SJCRH30 (cell line): ENCODE data around the gene RBFOX1. TPM values are rescaled to one million over a fixed set of nuclear protein-coding genes. Genes with fewer than 3 reads are reported as not detected.

ENCODE experiments used
- DNase-seq, 2 experiments: peaks; one replicate each; pipeline ENCODE4 v3.0.0-alpha.2; 2015 to 2020
- H3K27ac ChIP-seq: fragments of 250-450 bp; sonication (Bioruptor Pico); 2 replicates; pipeline ENCODE4 v1.5.1; 2020; ENCODE audit warnings: mild to moderate bottlenecking, moderate library complexity
- H3K27me3 ChIP-seq: fragments of 250-450 bp; sonication (Bioruptor Pico); 2 replicates; pipeline ENCODE4 v1.5.1; 2020; ENCODE audit warnings: mild to moderate bottlenecking, moderate library complexity
- H3K36me3 ChIP-seq: fragments of 250-450 bp; sonication (Bioruptor Pico); 2 replicates; pipeline ENCODE4 v1.5.1; 2020; ENCODE audit warnings: mild to moderate bottlenecking, moderate library complexity
- H3K4me1 ChIP-seq: fragments of 250-450 bp; sonication (Bioruptor Pico); 2 replicates; pipeline ENCODE4 v1.5.1; 2020; ENCODE audit warnings: mild to moderate bottlenecking, moderate library complexity
- H3K4me3 ChIP-seq: fragments of 250-450 bp; sonication (Bioruptor Pico); 2 replicates; pipeline ENCODE4 v1.5.1; 2020; ENCODE audit warnings: mild to moderate bottlenecking, moderate library complexity
- H3K9me3 ChIP-seq: fragments of 250-450 bp; sonication (Bioruptor Pico); replicated peaks from 2 replicates; pipeline ENCODE4 v1.5.1; 2020; ENCODE audit warnings: mild to moderate bottlenecking, moderate library complexity
- total RNA-seq: library from RNA; depleted of rRNA; stranded (reverse); fragments of >200 nt; shearing (Covaris generic); gene quantifications from 2 replicates; pipeline ENCODE4 v1.2.3, GENCODE V29; 2014

The RBFOX1 gene
- total RNA-seq, 1 experiment from 2014 or later: 11.6 TPM

DNA sequence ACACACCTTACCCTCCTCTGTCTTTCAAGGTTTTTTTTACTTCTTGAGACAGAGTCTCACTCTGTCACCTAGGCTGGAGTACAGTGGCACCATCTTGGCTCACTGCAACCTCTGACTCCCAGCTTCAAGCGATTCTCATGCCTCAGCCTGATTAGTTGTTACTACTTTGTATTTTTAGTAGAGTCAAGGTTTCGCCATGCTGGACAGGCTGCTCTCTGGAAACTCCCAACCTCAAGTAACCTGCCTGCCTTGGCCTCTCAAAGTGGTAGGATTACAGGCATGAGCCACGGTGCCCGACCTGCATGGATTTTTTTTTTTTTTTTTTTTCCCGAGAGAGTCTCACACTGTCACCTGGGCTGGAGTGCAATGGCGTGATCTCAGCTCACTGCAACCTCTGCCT lies 273.2 kb downstream of the RBFOX1 start:
- Histone ChIP-seq H3K9me3 (no peaks in the 10 kb centered on the region), H3K36me3 (no peaks in the 10 kb centered on the region), H3K27me3 (no peaks in the 10 kb centered on the region), H3K4me3 (no peak overlapping the region), H3K4me1 (peaks cover 3% of the 10 kb centered on the region; the same call in 1 of the 2 replicates), H3K27ac (no peak overlapping the region)
- DNase-seq: no peak

- no peaks in the 10 kb centered on the region for H3K9me3 ChIP-seq
- no peak for DNase-seq
- H3K4me1 ChIP-seq: no peaks in the 10 kb centered on the region
- no peak overlapping the region for H3K27ac ChIP-seq
- H3K4me3 ChIP-seq: no peak overlapping the region
- H3K36me3 ChIP-seq: no peaks in the 10 kb centered on the region; the same call in 1 of the 2 replicates
- H3K27me3 ChIP-seq: no peaks in the 10 kb centered on the region
Observed at GRCh38 chr16:7612671-7613070, 280.0 kb downstream of the RBFOX1 start.

GRCh38 chr16:7613518-7613917 lies 280.9 kb downstream of the RBFOX1 start:
- Histone ChIP-seq H3K36me3 (no peaks in the 10 kb centered on the region; the same call in 1 of the 2 replicates), H3K9me3 (no peaks in the 10 kb centered on the region), H3K4me3 (no peak overlapping the region), H3K27ac (no peak overlapping the region), H3K27me3 (no peaks in the 10 kb centered on the region), H3K4me1 (no peaks in the 10 kb centered on the region)
- no peak for DNase-seq

DNA sequence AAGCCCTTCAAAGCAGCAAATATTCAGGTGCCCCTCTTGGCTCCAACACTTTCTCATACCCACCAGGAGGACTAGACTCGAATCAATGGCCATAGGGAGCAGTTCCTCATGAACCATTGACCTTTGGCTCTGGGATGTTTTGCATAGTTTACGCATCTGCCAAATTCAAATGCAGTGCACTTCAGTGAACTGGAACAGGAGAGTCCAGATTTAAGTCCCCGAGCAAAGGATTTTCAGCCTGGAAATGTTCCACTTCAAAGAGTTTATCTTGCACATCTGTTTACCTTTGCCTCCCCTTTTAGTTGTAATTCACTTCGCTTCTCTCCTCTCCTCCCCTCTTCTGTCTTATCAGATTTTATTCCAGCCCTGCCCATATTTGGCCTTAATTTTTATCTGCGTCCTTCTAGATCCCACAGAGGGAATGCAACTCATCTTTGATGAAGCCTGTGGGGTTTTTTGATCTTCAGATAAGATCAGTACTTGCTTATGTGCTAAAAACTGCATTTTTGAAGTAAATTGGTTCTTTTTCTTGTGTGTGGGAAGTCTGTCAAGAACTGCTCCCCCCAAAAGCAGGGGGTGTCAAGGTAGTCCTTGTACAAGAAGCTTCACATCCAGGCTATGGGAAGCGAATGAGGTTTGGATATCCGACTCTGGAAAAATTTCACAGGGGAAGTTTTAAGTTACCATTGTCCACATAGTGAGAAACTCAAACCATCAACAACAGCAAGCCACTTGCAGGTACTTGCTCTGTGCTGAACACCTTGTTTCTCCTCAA lies 281.6 kb downstream of the RBFOX1 start:
- Histone ChIP-seq H3K27ac (no peak overlapping the region), H3K4me1 (no peaks in the 10 kb centered on the region), H3K36me3 (no peaks in the 10 kb centered on the region; the same call in 1 of the 2 replicates), H3K4me3 (no peak overlapping the region), H3K9me3 (no peaks in the 10 kb centered on the region), H3K27me3 (no peaks in the 10 kb centered on the region)
- DNase-seq: no peak

DNA sequence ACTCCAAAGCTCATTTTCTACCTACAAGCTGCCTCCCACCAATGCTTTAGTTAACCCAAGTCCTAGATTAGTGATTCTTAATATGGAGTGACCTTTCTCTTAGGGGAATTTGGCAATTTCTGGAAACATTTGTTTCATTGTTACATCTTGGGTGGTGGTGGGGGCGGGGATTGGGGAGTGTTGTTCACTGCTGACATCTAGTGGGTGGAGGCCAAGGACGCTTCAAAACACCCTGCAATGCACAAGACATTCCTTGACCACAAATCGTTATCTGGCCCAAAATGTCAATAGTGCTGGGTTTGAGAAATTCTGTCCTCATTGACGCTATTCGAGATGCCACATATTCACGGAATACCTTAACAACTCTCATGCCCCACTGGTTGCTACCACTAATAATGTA lies 282.9 kb downstream of the RBFOX1 start:
- DNase-seq: peak in 1 of 2 experiments; percentile 13
- Histone ChIP-seq H3K9me3 (no peaks in the 10 kb centered on the region), H3K27me3 (no peaks in the 10 kb centered on the region), H3K4me1 (no peaks in the 10 kb centered on the region), H3K36me3 (no peaks in the 10 kb centered on the region; the same call in 1 of the 2 replicates), H3K27ac (no peak overlapping the region), H3K4me3 (no peak overlapping the region)

DNA sequence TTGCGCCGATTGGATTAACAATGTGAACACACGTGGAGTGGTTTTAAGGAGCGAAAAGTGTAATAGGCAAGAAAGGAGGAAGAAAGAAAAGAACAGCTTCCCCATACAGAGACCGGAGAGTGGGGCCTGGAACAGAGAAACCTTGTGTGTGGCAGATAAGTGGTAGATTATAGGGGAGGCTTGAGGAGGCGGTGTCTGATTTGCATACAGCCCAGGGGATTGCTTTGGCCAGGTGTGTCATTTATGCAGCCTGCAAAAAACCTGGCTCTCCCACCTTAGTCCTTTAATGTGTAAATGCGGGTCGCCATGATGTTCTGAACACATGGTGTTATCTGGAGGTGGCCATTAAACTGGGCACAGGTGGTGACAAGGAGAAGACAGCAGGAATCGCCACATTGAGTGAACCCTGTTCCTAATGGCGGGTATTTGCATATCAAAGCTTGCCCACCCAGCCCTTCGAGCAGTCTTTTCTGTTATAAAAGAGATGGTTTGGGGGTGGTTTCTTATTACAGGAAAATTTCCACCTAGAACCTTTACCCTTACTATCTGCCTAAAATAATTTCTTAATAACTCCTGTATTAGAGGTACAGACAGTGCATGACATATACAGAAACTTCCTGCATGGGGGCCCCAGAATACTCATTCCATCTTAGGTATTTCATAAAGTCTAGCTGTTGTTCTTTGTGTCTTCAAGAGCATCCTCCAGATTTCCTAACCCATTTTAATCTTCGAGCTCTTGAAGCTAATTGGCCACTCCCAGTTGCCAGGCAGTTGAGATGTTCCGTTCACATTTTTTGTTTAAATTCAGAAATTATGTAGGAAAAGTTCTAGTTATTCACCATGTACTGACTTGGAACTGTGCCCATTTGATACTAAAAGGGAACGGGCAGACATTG lies 292.5 kb downstream of the RBFOX1 start:
- no peak overlapping the region for H3K4me3 ChIP-seq
- DNase-seq: no peak
- no peak overlapping the region for H3K27ac ChIP-seq
- no peaks in the 10 kb centered on the region for H3K27me3 ChIP-seq
- H3K9me3 ChIP-seq: no peaks in the 10 kb centered on the region
- no peaks in the 10 kb centered on the region for H3K36me3 ChIP-seq
- H3K4me1 ChIP-seq: no peaks in the 10 kb centered on the region

DNA sequence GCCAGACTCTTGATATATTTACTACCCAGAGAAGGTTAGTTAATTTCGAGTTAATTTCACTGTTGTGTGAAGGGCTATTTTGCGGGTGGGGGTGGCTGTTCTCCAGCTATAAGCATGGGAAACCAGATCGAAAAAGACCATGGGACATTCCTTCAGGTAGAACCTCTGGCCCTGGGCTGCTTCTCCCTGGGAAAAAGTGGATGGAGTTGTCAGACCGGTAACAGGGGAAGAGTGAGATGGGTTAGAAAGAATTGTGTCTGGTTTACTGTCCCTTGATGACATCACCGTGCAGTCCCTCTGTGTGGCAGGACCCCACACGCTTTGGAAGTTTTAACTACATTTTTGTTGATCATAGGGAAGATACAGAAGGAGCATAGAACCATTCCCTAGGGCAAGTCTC lies 296.3 kb downstream of the RBFOX1 start:
- no peaks in the 10 kb centered on the region for H3K27me3 ChIP-seq
- H3K27ac ChIP-seq: no peak overlapping the region
- no peaks in the 10 kb centered on the region for H3K4me1 ChIP-seq
- DNase-seq: no peak
- no peak overlapping the region for H3K4me3 ChIP-seq
- H3K9me3 ChIP-seq: no peaks in the 10 kb centered on the region
- no peaks in the 10 kb centered on the region for H3K36me3 ChIP-seq

DNA sequence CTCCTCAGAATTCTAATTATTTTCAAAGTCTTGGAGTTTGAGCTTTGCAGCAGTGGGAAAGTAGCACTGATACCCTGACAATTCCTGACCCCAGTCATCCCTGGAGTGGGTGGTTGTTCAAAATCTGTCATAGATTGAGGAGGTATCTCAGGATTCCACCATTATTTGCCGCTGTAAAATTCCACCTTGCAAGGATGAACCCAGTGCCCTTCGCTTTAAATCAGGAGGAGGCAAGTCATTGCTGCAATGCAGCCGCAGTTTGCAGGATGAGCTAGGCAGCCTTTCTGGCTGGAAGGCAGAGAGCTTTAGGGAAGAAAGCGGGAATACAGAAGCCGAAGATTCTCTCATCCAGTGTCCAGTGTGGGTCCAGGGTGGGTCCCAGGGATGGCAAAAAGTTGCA lies 296.9 kb downstream of the RBFOX1 start:
- Histone ChIP-seq H3K36me3 (no peaks in the 10 kb centered on the region), H3K4me1 (no peaks in the 10 kb centered on the region), H3K4me3 (no peak overlapping the region), H3K27me3 (no peaks in the 10 kb centered on the region), H3K27ac (no peak overlapping the region), H3K9me3 (no peaks in the 10 kb centered on the region)
- no peak for DNase-seq

- Histone ChIP-seq H3K27ac (no peak overlapping the region), H3K9me3 (no peaks in the 10 kb centered on the region), H3K4me1 (no peaks in the 10 kb centered on the region), H3K4me3 (no peak overlapping the region), H3K36me3 (no peaks in the 10 kb centered on the region), H3K27me3 (no peaks in the 10 kb centered on the region)
- DNase-seq: no peak
Observed at GRCh38 chr16:7637446-7637845, 304.8 kb downstream of the RBFOX1 start.

DNA sequence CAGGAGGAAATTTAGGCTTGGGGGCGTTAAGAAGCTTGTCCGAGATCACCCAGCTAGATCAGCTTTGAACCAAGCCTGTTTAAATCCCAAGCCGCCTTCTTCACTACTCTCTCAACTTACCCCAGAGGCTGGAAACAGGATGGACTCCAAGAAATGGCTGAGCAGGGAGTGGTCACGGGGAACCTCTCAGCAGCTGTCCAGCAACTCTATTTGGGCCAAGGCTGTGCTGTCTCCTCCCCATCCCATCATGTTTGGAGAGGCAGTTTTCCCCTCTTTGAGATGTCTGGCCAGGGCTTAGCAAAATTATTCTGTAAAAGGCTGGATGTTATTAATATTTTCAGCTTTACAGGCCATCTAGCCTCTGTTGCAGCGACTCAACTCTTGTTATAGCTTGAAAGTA lies 305.7 kb downstream of the RBFOX1 start:
- Histone ChIP-seq H3K36me3 (no peaks in the 10 kb centered on the region), H3K9me3 (no peaks in the 10 kb centered on the region), H3K27ac (no peak overlapping the region), H3K4me1 (no peaks in the 10 kb centered on the region), H3K4me3 (no peak overlapping the region), H3K27me3 (no peaks in the 10 kb centered on the region)
- no peak for DNase-seq

- Histone ChIP-seq H3K27ac (no peak overlapping the region), H3K9me3 (no peaks in the 10 kb centered on the region), H3K27me3 (no peaks in the 10 kb centered on the region), H3K4me1 (no peaks in the 10 kb centered on the region), H3K4me3 (no peak overlapping the region), H3K36me3 (no peaks in the 10 kb centered on the region)
- DNase-seq: no peak
Observed at GRCh38 chr16:7640334-7640733, 307.7 kb downstream of the RBFOX1 start.

GRCh38 chr16:7644176-7644575 lies 311.5 kb downstream of the RBFOX1 start:
- Histone ChIP-seq H3K27ac (no peak overlapping the region), H3K36me3 (no peaks in the 10 kb centered on the region), H3K4me1 (no peaks in the 10 kb centered on the region), H3K27me3 (no peaks in the 10 kb centered on the region), H3K9me3 (no peaks in the 10 kb centered on the region), H3K4me3 (no peak overlapping the region)
- DNase-seq: no peak

GRCh38 chr16:7644811-7645210 lies 312.2 kb downstream of the RBFOX1 start:
- Histone ChIP-seq H3K27ac (no peak overlapping the region), H3K9me3 (no peaks in the 10 kb centered on the region), H3K4me1 (peaks cover 4% of the 10 kb centered on the region), H3K27me3 (no peaks in the 10 kb centered on the region), H3K4me3 (no peak overlapping the region), H3K36me3 (no peaks in the 10 kb centered on the region)
- DNase-seq: no peak

DNA sequence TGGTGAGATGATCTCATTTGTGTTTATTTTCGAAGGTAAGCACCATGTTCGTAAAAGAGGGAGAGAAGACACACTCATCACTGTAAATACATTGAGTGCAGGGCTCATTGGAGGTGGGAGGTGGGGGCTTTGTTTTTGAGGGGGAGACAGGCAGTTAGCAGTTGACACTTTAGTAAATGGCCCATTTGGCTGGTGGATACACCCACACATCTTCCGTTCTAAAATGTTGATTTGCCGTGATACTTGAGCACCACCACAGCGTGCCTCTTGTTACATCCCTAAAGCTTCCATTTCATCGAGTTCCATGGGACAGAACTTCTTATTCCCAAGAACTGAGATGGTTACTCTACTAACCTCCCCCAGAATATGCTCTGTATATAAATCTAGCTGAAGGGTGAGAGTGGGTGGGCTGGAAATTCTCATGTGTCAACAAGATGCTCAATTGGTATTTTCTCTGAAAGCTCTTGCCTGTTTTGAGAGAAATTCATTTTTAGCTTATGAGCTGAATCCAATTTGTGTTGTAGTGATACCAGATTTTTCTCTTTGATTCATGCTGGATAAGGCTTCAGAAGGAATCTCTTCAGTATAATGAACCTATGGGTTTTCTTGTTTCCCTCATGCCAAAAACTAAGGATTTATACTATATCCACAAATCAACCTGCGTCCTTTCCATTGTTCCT lies 314.3 kb downstream of the RBFOX1 start:
- peaks cover 21% of the 10 kb centered on the region for H3K4me1 ChIP-seq
- H3K27me3 ChIP-seq: no peaks in the 10 kb centered on the region
- no peak for DNase-seq
- H3K36me3 ChIP-seq: no peaks in the 10 kb centered on the region
- H3K27ac ChIP-seq: no peak overlapping the region
- no peaks in the 10 kb centered on the region for H3K9me3 ChIP-seq
- no peak overlapping the region for H3K4me3 ChIP-seq

GRCh38 chr16:7650431-7650830 lies 317.8 kb downstream of the RBFOX1 start:
- DNase-seq: peak; percentile 60 to 84
- no peaks in the 10 kb centered on the region for H3K9me3 ChIP-seq

More at GRCh38 chr16:7650431-7650830, 317.8 kb downstream of the RBFOX1 start:
- no peak overlapping the region for H3K4me3 ChIP-seq
- peak overlapping the region; percentile 94 for H3K27ac ChIP-seq
- H3K4me1 ChIP-seq: peaks cover 21% of the 10 kb centered on the region
- no peaks in the 10 kb centered on the region for H3K27me3 ChIP-seq
- no peaks in the 10 kb centered on the region for H3K36me3 ChIP-seq
